ENCODE data around the gene PARVA. TPM values are rescaled to one million over a fixed set of nuclear protein-coding genes. Genes with fewer than 3 reads are reported as not detected.

Gene PARVA
- total RNA-seq, 2 experiments from 2014 or later, result 0.08 to 0.98 TPM

GRCh38 chr11:12414611-12415010, 37.2 kb downstream of the PARVA start:
- ATAC-seq (ENCODE audit: poor library complexity) (no peak), DNase-seq (no peak)
- Histone ChIP-seq H3K27me3 (ENCODE audit: control insufficient read depth in 1 of 2, insufficient read depth in 2 of 2, low read length in 2 of 2) (peaks cover 2 to 5% of the 10 kb centered on the region in 2 experiments), H3K4me3 (ENCODE audit: low read length) (no peak overlapping the region), H3K36me3 (ENCODE audit: insufficient read depth, low read length) (no peaks in the 10 kb centered on the region), H3K27ac (ENCODE audit: low read depth in 1 of 2, low read length in 2 of 2) (no peak overlapping the region), H3K9me3 (ENCODE audit: control insufficient read depth in 1 of 2, insufficient read depth in 1 of 2, low read length in 2 of 2) (peaks cover 0 to 6% of the 10 kb centered on the region in 2 experiments), H3K4me1 (ENCODE audit: insufficient read depth, low read length) (no peaks in the 10 kb centered on the region)
- Mint-ChIP-seq H3K4me3 (no peak overlapping the region), H3K27me3 (peaks cover 14% of the 10 kb centered on the region), H3K27ac (no peak overlapping the region), H3K36me3 (ENCODE audit: low read depth) (no peaks in the 10 kb centered on the region), H3K9me3 (no peaks in the 10 kb centered on the region), H3K4me1 (ENCODE audit: low read depth) (no peaks in the 10 kb centered on the region)
- intact Hi-C loops (cut with DNase I, micrococcal nuclease), result loop anchor here (5.0 to 10.0 kb wide), 2 partner anchors 82 to 480 kb away; no protein-coding TSS in a partner anchor
- ChIA-PET POLR2A (no interaction called here), CTCF (no interaction called here)
- TF ChIP-seq, protein P1, sequence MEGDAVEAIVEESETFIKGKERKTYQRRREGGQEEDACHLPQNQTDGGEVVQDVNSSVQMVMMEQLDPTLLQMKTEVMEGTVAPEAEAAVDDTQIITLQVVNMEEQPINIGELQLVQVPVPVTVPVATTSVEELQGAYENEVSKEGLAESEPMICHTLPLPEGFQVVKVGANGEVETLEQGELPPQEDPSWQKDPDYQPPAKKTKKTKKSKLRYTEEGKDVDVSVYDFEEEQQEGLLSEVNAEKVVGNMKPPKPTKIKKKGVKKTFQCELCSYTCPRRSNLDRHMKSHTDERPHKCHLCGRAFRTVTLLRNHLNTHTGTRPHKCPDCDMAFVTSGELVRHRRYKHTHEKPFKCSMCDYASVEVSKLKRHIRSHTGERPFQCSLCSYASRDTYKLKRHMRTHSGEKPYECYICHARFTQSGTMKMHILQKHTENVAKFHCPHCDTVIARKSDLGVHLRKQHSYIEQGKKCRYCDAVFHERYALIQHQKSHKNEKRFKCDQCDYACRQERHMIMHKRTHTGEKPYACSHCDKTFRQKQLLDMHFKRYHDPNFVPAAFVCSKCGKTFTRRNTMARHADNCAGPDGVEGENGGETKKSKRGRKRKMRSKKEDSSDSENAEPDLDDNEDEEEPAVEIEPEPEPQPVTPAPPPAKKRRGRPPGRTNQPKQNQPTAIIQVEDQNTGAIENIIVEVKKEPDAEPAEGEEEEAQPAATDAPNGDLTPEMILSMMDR (IDR thresholded peaks at IDR 0.05), result no peak

- POLR2A ChIA-PET, result no interaction called here
- Histone ChIP-seq H3K27ac (ENCODE audit: low read depth in 1 of 2, low read length in 2 of 2) (no peak overlapping the region), H3K36me3 (ENCODE audit: insufficient read depth, low read length) (no peaks in the 10 kb centered on the region), H3K9me3 (ENCODE audit: control insufficient read depth in 1 of 2, insufficient read depth in 1 of 2, low read length in 2 of 2) (peaks cover 0 to 6% of the 10 kb centered on the region in 2 experiments), H3K27me3 (ENCODE audit: control insufficient read depth in 1 of 2, insufficient read depth in 2 of 2, low read length in 2 of 2) (peaks cover 1 to 3% of the 10 kb centered on the region in 2 experiments), H3K4me1 (ENCODE audit: insufficient read depth, low read length) (no peaks in the 10 kb centered on the region), H3K4me3 (ENCODE audit: low read length) (no peak overlapping the region)
- H3K27me3 Mint-ChIP-seq, result peaks cover 14% of the 10 kb centered on the region
- CTCF ChIA-PET, result no interaction called here
- TF ChIP-seq, protein P1 (IDR thresholded peaks at IDR 0.05), result no peak
- no peaks in the 10 kb centered on the region for H3K36me3 Mint-ChIP-seq (ENCODE audit: low read depth)
- intact Hi-C loops (cut with DNase I, micrococcal nuclease), result loop anchor here in 1 of 2 experiments (10.0 kb wide), 1 partner anchor 479 kb away; no protein-coding TSS in a partner anchor
- H3K4me3 Mint-ChIP-seq, result no peak overlapping the region
- H3K9me3 Mint-ChIP-seq, result no peaks in the 10 kb centered on the region
- H3K27ac Mint-ChIP-seq, result no peak overlapping the region
- DNase-seq (no peak), ATAC-seq (ENCODE audit: poor library complexity) (no peak)
- no peaks in the 10 kb centered on the region for H3K4me1 Mint-ChIP-seq (ENCODE audit: low read depth)
Measured at GRCh38 chr11:12415342-12415966, 38.1 kb downstream of the PARVA start.

DNA sequence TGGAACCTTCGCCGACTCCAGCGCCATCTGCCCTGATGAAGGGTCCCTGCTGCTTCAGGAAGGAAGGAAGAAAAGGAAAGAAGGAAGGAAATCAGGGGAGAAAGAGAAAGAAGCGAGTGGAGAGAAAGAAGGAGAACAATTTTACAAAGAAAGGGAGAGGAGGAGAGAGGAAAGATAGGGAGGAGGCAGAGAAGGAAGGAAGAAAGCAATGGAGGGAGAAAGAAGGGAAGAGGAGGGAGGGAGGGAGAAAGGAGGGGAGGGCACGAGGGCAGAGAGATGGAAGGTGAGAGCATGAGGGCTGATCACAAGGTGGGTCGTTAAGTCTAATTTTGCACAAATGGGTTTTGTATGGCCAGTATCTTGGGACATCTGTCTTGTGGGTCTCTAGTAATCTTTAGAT, 39.2 kb downstream of the PARVA start:
- H3K9me3 Mint-ChIP-seq, result no peaks in the 10 kb centered on the region
- Histone ChIP-seq H3K27me3 (ENCODE audit: control insufficient read depth in 1 of 2, insufficient read depth in 2 of 2, low read length in 2 of 2) (peaks cover 0 to 8% of the 10 kb centered on the region in 2 experiments), H3K27ac (ENCODE audit: low read depth in 1 of 2, low read length in 2 of 2) (no peak overlapping the region), H3K36me3 (ENCODE audit: insufficient read depth, low read length) (no peaks in the 10 kb centered on the region), H3K9me3 (ENCODE audit: control insufficient read depth in 1 of 2, insufficient read depth in 1 of 2, low read length in 2 of 2) (peaks cover 0 to 6% of the 10 kb centered on the region in 2 experiments), H3K4me1 (ENCODE audit: insufficient read depth, low read length) (no peaks in the 10 kb centered on the region), H3K4me3 (ENCODE audit: low read length) (no peak overlapping the region)
- TF ChIP-seq, protein P1 (IDR thresholded peaks at IDR 0.05), result no peak
- no peaks in the 10 kb centered on the region for H3K4me1 Mint-ChIP-seq (ENCODE audit: low read depth)
- DNase-seq, result no peak
- ChIA-PET POLR2A (no interaction called here), CTCF (no interaction called here)
- H3K27me3 Mint-ChIP-seq, result peaks cover 11% of the 10 kb centered on the region
- no peaks in the 10 kb centered on the region for H3K36me3 Mint-ChIP-seq (ENCODE audit: low read depth)
- no peak for ATAC-seq (ENCODE audit: poor library complexity)
- intact Hi-C loops (cut with DNase I, micrococcal nuclease), result loop anchor here in 1 of 2 experiments (10.0 kb wide), 1 partner anchor 478 kb away; no protein-coding TSS in a partner anchor
- H3K27ac Mint-ChIP-seq, result no peak overlapping the region
- no peak overlapping the region for H3K4me3 Mint-ChIP-seq

Data from CD4-positive, alpha-beta T cell (primary cell).